Skeletal muscle satellite cell (primary cell): Measurements from ENCODE around the gene MEG3.
A peak's percentile ranks its signal among the peaks of the same experiment; 100 is the strongest.
"Not testable (repeated sequence)": the region's sequence is repeated elsewhere in the genome, so short reads cannot be mapped to it uniquely, and the experiment has no call there.

ENCODE experiments used
- H3K27me3 ChIP-seq: 2 replicates; pipeline ENCODE4 v1.7.0; 2013; ENCODE audit warnings: low read length; ENCODE audit not compliant: control insufficient read depth, insufficient read depth
- H3K36me3 ChIP-seq: 2 replicates; pipeline ENCODE4 v1.7.0; 2013; ENCODE audit warnings: mild to moderate bottlenecking, control low read depth, low read length; ENCODE audit not compliant: insufficient read depth
- H3K4me1 ChIP-seq: 2 replicates; pipeline ENCODE4 v1.7.0; 2013; ENCODE audit warnings: low read length; ENCODE audit not compliant: control insufficient read depth, insufficient read depth
- H3K4me2 ChIP-seq: 2 replicates; pipeline ENCODE4 v1.7.0; 2013; ENCODE audit warnings: mild to moderate bottlenecking, low read length
- H3K4me3 ChIP-seq: 2 replicates; pipeline ENCODE4 v1.7.0; 2013; ENCODE audit warnings: low read length
- H3K9ac ChIP-seq: 2 replicates; pipeline ENCODE4 v1.7.0; 2013; ENCODE audit warnings: mild to moderate bottlenecking, low read depth, low read length, moderate library complexity
- H3K9me3 ChIP-seq: replicated peaks from 2 replicates; pipeline ENCODE4 v1.7.0; 2013; ENCODE audit warnings: mild to moderate bottlenecking, control low read depth, low read length

The MEG3 gene

DNA sequence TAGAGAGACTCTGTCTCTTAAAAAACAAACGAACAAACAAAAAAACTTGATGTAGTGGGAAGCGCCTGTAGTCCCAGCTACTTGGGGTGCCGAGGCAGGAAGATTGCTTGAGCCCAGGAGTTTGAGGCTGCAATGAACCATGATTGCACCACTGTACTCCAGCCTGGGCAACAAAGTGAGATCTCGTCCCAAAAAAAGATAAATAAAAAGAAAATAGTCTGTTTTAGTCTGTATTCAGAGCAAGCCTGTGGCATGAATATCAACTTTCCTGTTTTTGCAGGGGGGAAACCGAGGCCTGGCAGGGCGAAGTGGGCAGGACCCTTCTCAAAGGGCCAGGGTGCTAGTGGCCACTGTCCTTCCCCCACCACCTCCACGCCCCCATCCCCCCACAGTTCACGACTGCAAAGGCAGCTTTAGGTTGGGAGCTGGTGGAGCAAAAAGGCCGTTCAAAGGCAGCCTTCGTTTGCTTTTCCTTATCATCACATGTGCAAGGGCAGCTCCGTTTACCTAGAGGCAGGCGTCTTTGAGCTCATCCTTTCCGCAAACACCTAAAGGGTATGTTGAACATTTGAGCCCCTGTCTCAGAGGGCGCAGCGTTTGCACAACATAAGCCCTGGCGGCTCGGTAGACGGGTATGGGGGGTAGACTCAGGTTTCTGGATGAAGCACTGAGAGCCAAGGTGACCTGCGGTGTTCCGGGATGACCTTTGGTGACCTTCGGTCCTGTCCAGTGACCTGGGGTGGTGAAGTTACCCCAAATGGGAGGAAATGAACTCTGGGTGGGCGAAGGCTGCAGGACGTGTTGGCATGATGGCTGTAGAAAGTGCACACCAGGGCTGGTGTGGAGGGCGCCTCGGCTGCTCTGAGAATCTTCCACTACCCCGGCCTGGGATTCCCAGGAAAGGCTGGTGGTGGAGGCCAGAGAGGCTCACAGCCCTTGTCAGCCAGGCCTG lies 8.7 kb upstream of the MEG3 start:
- no peak overlapping the region for H3K9ac ChIP-seq

DNA sequence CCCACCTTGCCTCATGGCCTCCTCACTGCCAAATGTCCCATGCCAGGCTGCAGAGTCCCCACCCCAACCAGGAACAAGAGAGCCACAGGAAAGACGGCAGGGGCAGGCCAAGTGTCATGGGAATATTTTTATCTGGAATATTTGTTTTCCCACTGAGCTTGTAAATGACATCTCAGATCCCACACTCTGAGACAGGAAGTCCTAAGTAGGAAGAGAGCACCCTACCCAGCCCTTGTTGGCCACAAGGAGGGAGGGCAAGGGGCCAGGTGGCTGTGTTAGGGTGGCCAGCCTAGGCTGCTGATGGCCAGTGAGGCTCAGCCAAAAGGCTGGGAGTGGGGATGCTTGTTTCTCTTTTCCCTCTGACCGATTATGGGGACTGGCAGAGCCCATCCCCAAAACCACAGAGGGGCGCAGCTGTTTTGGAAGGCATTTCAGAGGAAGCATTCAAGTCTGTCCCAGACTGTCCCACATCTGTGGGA lies 7.7 kb upstream of the MEG3 start:
- Histone ChIP-seq H3K36me3 (no peaks in the 10 kb centered on the region), H3K4me1 (no peaks in the 10 kb centered on the region), H3K9me3 (no peaks in the 10 kb centered on the region), H3K27me3 (peaks cover 17% of the 10 kb centered on the region), H3K9ac (no peak overlapping the region), H3K4me3 (no peak overlapping the region), H3K4me2 (no peak overlapping the region)

More for the DNA sequence above, 8.7 kb upstream of the MEG3 start:
- Histone ChIP-seq H3K27me3 (peaks cover 9% of the 10 kb centered on the region), H3K4me2 (no peak overlapping the region), H3K4me1 (no peaks in the 10 kb centered on the region), H3K4me3 (no peak overlapping the region), H3K36me3 (no peaks in the 10 kb centered on the region), H3K9me3 (no peaks in the 10 kb centered on the region)

DNA sequence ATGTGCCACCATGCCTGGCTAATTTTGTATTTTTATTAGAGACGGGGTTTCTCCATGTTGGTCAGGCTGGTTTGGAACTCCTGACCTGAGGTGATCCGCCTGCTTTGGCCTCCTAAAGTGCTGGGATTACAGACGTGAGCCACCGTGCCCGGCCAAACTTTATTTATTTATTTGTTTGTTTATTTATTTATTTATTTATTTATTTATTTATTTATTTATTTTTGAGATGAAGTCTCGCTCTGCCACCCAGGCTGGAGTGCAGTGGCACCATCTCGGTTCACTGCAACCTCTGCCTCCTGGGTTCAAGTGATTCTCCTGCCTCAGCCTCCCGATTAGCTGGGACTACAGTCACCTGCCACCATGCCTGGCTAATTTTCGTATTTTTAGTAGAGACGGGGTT lies 7.0 kb upstream of the MEG3 start:
- not testable (repeated sequence) for H3K9ac ChIP-seq, H3K4me2 ChIP-seq, H3K4me1 ChIP-seq, H3K9me3 ChIP-seq, H3K4me3 ChIP-seq, H3K36me3 ChIP-seq
- peaks cover 17% of the 10 kb centered on the region for H3K27me3 ChIP-seq

DNA sequence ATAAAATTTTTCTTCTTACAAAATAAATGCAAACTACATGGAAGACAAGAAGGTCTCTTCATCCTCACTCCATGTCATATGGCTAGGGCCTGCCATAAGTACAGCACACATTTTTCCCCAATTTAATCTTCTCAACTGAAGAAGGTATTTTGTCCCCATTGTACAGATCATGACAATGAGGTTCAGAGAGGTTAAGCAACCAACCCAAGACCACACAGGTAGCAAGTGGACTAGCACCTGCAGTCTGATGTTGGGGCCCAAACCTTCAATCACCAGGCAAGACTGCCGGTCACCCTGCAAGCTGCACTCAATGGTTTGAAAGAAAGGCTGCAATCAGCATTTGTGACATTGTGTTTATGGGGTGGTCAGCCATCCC lies 6.5 kb upstream of the MEG3 start:
- no peaks in the 10 kb centered on the region for H3K9me3 ChIP-seq
- peaks cover 15% of the 10 kb centered on the region for H3K27me3 ChIP-seq
- H3K4me1 ChIP-seq, result no peaks in the 10 kb centered on the region
- no peak overlapping the region for H3K9ac ChIP-seq
- H3K4me2 ChIP-seq, result no peak overlapping the region
- no peaks in the 10 kb centered on the region for H3K36me3 ChIP-seq
- no peak overlapping the region for H3K4me3 ChIP-seq

DNA sequence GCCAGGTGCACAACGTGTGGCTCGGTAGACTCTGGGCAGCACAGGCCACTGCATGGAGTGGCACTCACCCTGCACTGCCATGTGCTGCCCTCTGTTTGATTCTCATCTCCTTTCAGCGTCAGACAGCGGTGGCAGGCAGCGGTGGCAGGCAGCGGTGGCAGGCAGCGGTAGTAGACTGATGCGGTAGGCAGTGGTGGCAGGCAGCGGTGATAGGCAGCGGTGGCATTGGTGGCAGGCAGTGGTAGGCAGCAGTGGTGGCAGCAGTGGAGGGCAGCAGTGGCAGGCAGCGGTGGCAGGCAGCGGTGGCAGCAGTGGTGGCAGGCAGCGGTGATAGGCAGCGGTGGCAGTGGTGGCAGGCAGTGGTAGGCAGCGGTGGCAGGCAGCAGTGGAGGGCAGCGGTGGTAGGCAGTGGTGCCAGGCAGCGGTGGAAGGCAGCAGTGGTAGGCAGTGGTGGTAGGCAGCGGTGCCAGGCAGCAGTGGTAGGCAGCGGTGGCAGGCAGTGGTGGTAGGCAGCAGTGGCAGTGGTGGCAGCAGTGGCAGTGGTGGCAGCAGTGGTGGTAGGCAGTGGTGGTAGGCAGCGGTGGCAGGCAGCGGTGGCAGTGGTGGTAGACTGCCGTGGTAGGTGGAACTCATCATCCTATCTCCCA lies 6.0 kb upstream of the MEG3 start:
- Histone ChIP-seq H3K4me1 (peaks cover under 1% of the 10 kb centered on the region), H3K27me3 (peaks cover 15% of the 10 kb centered on the region), H3K9ac (no peak overlapping the region), H3K4me3 (no peak overlapping the region), H3K36me3 (no peaks in the 10 kb centered on the region), H3K4me2 (no peak overlapping the region), H3K9me3 (no peaks in the 10 kb centered on the region)

DNA sequence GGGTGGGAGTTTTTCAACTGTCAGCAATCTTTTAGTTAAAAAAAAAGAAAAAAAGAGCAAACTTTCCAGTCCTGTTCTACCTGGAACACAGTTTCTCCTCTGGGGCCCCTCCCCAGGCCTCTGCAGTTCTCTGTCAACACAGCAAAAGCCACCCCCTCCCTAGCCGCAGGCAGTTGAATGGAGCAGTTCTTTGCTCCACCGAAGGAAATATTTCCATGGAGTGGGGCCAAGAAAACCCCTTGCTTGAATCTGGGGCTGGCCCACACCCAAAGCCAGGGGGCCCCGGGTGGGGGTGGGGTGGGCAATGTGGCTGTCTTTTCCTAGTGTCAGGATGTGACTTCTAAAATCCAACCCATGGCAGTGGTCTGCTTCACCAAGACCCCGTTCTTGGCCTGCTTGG lies 5.0 kb upstream of the MEG3 start:
- Histone ChIP-seq H3K36me3 (no peaks in the 10 kb centered on the region), H3K4me2 (no peak overlapping the region), H3K4me1 (peaks cover 4% of the 10 kb centered on the region), H3K4me3 (no peak overlapping the region), H3K9ac (no peak overlapping the region), H3K27me3 (peaks cover 15% of the 10 kb centered on the region), H3K9me3 (no peaks in the 10 kb centered on the region)

DNA sequence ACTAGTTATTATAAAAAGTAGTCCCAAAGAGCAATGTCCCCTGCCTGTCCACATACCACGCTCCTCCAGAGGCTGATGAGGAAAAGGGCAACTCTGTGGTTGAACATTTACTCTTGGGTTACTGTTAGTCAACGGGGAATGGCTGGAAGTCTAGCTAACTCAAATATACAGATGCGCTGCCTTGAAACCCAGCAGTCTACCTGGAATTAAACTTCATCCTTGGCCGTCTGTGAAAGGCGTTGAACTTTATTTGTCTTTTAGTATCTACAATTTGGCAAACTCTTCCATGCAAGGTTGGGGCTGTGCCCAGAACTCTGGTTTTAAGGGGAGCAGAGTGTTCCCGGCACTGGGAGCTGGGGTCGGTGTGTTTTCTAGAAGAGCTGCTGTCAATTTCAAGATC lies 3.9 kb upstream of the MEG3 start:
- Histone ChIP-seq H3K4me3 (no peak overlapping the region), H3K36me3 (no peaks in the 10 kb centered on the region), H3K27me3 (peaks cover 15% of the 10 kb centered on the region), H3K9me3 (no peaks in the 10 kb centered on the region), H3K4me2 (no peak overlapping the region), H3K9ac (no peak overlapping the region), H3K4me1 (peaks cover 4% of the 10 kb centered on the region)

DNA sequence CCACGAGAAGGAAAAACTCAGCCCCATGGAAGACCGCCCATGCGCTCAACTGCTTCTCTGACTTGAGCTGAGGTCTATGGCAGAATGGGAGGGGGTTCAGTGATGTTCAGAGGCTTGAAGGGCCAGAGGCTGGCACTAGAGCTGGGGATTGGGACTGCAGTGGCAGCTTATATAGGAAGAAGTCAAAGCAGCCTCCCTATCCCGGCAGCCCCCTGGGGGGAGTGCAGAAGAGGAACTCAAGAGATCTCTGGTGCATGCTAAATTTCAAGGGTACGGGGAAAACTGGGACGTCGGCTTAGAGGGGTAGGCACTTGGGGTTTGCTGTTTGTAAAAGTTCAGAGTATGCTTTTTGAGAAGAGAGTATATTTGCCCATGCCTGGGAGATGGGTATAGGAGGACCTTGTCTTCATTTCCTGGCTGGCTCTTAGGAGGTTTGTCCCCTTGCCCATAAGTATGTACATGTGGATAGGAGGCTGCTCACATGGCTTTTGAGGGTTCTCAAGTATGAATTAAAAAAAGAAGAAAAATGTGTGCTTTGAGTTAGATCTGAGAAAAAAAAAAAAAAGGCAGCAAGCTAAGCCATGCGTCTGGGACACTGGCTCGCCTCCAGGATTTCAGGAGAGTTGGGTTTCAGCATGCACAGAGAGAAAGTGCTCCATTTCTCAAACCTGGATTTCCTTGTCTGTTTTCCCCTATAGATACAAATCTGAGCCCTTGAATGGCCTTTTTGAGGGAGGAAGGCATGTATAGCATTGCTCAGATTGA lies 3.2 kb upstream of the MEG3 start:
- Histone ChIP-seq H3K4me2 (no peak overlapping the region), H3K9me3 (no peaks in the 10 kb centered on the region), H3K36me3 (no peaks in the 10 kb centered on the region), H3K27me3 (peaks cover 15% of the 10 kb centered on the region), H3K4me3 (no peak overlapping the region), H3K9ac (no peak overlapping the region), H3K4me1 (peaks cover 4% of the 10 kb centered on the region)

DNA sequence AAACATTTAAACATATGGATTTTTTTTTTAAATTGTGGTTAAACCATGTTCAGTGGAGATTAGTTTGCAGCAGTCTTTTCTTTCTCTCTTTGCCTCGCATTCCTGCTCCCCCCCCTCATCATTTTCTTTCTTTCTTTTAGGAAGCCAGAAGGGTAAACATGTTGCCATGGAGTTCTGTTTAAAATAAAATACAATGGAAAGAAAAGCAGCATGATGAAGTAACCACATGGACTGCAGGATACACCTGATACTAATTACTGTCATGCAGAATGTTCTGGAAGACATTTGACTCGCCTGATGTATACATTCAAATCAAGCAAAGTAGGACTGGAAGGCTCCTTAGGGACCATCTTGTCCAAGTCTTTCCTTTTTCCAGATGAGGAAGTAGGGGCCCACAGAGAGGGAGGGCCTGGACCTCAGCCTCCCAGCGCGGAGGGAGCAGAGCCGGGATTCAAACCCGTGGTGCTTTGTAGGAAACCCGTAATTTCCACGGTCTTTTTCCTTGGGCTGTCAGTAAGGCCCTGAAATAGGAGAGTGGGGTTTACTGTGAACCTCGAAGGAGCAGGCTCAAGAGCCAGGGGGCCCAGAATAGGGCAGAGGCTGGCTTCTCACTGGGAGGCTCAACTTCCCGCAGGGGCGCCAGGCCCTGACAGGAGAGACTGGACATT lies 2.4 kb upstream of the MEG3 start:
- no peak overlapping the region for H3K4me3 ChIP-seq
- no peak overlapping the region for H3K9ac ChIP-seq
- H3K27me3 ChIP-seq, result peaks cover 15% of the 10 kb centered on the region
- H3K4me2 ChIP-seq, result no peak overlapping the region
- no peaks in the 10 kb centered on the region for H3K9me3 ChIP-seq
- H3K36me3 ChIP-seq, result no peaks in the 10 kb centered on the region
- peaks cover 4% of the 10 kb centered on the region for H3K4me1 ChIP-seq

DNA sequence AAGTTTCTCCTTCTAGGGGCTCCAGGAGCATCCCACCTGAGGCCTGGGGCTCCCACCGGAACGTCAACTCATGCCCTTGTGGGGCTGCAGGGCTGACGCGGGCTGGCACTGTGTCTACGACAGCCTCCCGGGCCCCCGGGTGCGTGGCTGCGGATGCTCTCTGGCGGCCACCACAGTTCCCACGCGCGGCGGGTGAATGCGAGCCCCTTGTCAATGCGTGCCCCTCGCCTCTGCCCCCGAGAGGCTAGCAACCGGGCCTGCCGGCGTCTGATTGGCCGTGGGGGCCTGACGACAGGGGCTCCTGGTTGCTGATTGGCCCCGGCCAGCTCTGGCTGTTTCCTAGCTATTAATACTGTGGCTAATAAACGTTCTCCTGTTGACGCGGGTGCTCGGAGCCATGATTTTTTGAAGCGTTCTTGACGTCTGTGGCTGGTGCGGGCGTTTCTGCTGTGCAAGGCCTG lies 1.8 kb upstream of the MEG3 start:
- Histone ChIP-seq H3K36me3 (peaks cover under 1% of the 10 kb centered on the region), H3K27me3 (peaks cover 15% of the 10 kb centered on the region), H3K4me2 (peak overlapping the region; percentile 96), H3K9ac (no peak overlapping the region), H3K9me3 (no peaks in the 10 kb centered on the region), H3K4me3 (no peak overlapping the region), H3K4me1 (peaks cover 4% of the 10 kb centered on the region)
